ENCODE measurements around the gene RP2.

GRCh38 chrX:46838486-46838870 lies 1.6 kb downstream of the RP2 start:
- TF ChIP-seq TAF1 (IDR thresholded peaks at IDR 0.05; ENCODE audit: borderline replicate concordance, low read depth, low read length), result no peak
- TF ChIP-seq POLR2A (IDR thresholded peaks at IDR 0.05; ENCODE audit: low read depth, low read length), result no peak
- TF ChIP-seq POLR2AphosphoS5 (IDR thresholded peaks at IDR 0.05; ENCODE audit: low read depth, low read length), result no peak
